Coronary artery (tissue), 2 donors: ENCODE measurements around the gene DNAJB6.

Experiments used
- DNase-seq: peaks from one replicate; pipeline ENCODE4 v3.0.0-alpha.2; 2017; ENCODE audit warnings: low spot score
- H3K27ac ChIP-seq, 2 donors: fragments of 200-600 bp; sonication (generic); one replicate each; pipeline ENCODE4 v1.5.1; 2016 to 2019
- H3K4me3 ChIP-seq: fragments of 200-600 bp; sonication (generic); 2 replicates; pipeline ENCODE4 v1.5.1; 2016; ENCODE audit warnings: mild to moderate bottlenecking, moderate library complexity
- TF ChIP-seq, protein P1 (sequence below): fragments of 200-600 bp; sonication (generic); IDR thresholded peaks from one replicate; pipeline ENCODE4 v1.5.1; 2019; ENCODE audit warnings: antibody characterized with exemption

Gene DNAJB6

DNA sequence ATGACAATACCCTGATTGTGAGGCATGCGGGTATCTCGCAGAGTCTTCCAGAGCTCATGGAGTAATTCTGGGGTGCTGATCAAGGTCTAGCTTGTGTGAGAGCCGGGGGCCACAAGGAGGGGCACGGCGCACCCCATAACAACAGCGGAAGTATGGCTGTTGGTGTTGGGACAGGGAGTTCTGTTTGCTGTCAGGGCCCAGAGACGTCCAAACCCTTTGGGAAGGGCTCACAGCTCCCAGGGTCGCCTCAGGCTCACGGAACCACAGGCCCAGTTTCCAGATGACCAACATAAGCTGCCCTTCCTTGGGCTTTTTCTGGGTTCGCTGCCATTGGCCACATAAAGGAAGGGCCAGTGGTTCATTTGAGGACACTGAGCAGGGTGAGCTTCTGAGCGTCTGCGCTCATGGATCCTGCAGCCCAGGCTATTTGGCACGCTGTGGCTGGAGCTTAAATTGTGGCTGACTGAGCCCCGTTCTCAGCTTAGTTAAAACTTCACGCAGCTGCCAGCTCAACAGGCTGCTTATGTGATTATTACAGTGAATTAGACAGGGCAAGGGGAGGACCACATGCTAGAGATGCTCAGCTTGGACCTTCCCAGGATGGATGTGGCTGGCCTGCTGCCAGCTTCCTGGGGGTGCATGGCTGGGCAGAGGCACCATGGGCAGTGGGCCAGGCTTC lies 92.3 kb downstream of the DNAJB6 start:
- no peak overlapping the region for H3K27ac ChIP-seq
- TF ChIP-seq, protein P1, sequence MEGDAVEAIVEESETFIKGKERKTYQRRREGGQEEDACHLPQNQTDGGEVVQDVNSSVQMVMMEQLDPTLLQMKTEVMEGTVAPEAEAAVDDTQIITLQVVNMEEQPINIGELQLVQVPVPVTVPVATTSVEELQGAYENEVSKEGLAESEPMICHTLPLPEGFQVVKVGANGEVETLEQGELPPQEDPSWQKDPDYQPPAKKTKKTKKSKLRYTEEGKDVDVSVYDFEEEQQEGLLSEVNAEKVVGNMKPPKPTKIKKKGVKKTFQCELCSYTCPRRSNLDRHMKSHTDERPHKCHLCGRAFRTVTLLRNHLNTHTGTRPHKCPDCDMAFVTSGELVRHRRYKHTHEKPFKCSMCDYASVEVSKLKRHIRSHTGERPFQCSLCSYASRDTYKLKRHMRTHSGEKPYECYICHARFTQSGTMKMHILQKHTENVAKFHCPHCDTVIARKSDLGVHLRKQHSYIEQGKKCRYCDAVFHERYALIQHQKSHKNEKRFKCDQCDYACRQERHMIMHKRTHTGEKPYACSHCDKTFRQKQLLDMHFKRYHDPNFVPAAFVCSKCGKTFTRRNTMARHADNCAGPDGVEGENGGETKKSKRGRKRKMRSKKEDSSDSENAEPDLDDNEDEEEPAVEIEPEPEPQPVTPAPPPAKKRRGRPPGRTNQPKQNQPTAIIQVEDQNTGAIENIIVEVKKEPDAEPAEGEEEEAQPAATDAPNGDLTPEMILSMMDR: no peak
- DNase-seq: no peak
- H3K4me3 ChIP-seq: no peak overlapping the region

DNA sequence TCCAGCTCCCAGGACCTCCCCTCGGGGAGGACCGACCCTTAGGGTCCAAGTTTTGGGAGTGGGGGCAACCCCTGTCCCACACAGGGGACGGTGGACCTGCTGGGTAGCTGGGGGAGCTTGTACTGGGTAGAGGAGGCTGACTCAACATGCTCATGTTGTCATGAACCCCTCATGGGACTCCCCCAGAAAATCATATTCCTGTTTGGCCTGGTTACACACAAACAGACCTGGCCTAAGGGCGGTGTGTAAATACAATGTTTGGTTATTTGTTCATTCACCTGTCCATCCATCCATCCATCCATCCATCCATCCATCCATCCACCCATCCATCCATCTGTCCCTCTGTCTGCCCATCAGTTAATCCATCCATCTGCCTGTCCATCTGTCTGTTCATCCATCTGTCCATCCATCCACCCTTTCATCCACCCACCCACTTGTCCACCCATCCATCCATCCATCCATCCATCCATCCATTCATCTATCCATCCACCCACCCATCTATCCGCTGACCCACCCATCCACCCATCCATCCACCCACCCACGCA lies 92.9 kb downstream of the DNAJB6 start:
- H3K4me3 ChIP-seq: no peak overlapping the region
- DNase-seq: no peak
- H3K27ac ChIP-seq: no peak overlapping the region
- TF ChIP-seq, protein P1: no peak

DNA sequence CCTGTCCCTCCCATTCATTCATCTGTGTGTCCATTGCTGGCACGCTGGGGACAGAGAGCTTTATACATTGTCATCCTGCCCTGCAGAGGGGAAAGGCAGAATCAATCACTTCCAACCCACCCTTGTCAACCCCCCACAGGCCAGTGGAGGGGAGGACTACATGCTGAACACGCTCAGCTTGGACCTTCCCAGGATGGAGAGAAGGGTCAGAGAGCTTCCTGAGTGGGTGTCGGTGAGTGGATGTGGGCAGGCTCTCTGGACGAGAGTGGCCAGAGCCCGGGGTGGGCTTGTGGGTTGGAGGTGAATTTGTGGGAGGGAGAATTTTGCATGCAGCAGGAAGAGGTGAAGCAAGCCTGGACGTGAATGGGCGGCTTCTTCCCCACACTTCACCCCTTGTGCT lies 93.9 kb downstream of the DNAJB6 start:
- H3K27ac ChIP-seq: no peak overlapping the region
- no peak overlapping the region for H3K4me3 ChIP-seq
- TF ChIP-seq, protein P1: no peak
- DNase-seq: no peak

DNA sequence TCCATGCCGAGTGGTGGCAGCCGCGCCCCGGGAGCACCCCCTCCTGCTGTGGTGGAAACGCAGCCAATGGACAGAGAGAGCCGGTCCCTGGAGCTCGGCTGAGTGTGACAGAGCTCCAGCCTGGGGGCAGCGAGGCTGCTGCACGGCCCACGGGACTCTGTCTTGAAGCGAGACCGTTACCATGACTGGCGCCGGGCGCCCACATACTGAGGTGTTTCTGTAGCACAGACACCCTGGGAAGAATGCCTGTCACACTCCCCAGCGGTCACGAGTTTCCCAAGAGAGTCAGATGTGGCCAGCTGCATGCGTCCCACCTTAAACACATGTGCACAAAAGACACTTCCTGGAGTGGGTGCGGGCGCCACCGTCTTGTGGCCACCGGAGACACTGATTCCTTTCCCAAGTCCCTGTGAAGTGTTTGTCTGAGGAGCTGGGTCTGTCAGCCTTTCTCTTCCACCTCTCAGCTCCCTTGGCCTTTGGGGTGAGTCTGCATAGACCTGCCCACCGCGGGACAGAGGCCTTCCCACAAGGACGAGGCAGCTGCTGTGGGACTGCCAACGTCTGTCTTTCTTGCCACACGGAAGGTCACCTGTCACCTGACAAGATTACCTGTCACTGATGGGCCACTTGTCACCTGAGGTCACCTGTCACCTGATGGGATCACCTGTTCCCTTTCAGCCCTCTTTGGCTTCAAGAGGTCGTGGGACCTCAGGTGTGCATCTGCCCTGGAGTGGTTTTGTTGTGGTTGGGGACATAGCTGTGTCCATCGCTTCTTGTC lies 94.6 kb downstream of the DNAJB6 start:
- DNase-seq: no peak
- no peak overlapping the region for H3K4me3 ChIP-seq
- H3K27ac ChIP-seq: no peak overlapping the region
- TF ChIP-seq, protein P1: no peak

DNA sequence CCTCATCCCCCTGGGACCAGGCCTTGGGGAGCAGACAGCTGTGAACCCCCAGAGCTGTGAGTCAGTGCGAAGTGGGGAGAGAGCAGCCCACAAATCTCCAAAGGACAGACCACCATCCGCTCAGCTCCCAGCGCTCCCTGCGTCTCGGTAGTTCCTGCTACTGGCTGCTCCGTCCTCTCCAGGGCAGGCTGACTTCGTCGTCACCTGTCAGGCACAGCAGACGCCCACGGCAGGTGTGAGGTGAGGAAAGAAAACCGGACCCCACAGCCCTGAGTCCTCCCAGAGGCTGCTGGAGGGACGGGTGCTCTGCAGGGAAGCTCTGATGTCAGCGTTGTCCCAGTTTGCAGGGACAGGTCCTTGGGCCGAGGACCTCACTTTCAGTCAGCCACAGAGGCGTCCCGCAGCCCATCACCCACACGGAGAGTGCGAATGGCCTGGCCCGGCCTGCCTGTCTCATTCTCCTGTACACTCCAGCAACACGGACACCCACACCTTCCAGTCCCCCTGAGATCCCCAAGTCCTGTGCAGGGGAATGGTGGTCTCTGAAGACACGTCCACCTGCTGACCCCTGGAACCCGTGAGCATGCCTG lies 95.2 kb downstream of the DNAJB6 start:
- no peak for DNase-seq
- TF ChIP-seq, protein P1: no peak
- Histone ChIP-seq H3K27ac (no peak overlapping the region), H3K4me3 (peak overlapping the region; percentile 55)

DNA sequence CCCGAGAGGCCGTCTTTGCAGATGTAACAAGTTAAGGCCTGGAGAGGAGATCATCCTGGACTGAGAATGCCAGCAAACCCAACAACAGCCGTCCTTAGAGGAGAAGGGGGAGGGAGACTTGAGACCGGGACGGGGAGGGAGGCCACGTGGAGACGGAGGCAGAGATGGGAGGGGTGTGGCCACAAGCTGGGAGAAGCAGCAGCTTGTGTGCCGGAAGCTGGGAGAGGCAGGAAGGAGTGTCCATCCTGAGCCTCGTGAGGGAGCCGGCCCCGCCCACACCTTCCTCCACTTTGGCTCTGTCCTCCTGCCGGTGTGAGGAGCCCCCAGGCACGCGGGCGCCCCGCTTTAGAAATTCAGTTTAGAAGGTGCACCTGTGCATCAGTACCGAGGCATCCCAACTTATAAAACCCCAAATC lies 95.7 kb downstream of the DNAJB6 start:
- DNase-seq: no peak
- H3K27ac ChIP-seq: no peak overlapping the region
- TF ChIP-seq, protein P1: no peak
- H3K4me3 ChIP-seq: peak overlapping the region; percentile 55
